Calu3 (cell line): ENCODE results near the gene CDH4. TPM values are rescaled to one million over a fixed set of nuclear protein-coding genes. Genes with fewer than 3 reads are reported as not detected.

ENCODE experiments used
- BruUV-seq: library from RNA; stranded (reverse); fragments of 400-500 nt; replicated peaks from 2 replicates; lab custom pipeline; 2021; lab: Mats Ljungman, UMichigan
- CTCF ChIA-PET: fragments of 300-600 bp; sonication (Branson Sonifier 250); formaldehyde crosslinking; loops from one replicate; lab custom pipeline; 2022; ENCODE audit warnings: antibody characterized with exemption; lab: Charles Lee
- DNase-seq: peaks from one replicate; pipeline ENCODE4 v3.0.0; 2022
- H3K27ac Mint-ChIP-seq: one replicate; pipeline ENCODE4 v1.8.0; 2022; ENCODE audit warnings: mixed read lengths; ENCODE audit not compliant: unreplicated experiment
- H3K27me3 Mint-ChIP-seq: one replicate; pipeline ENCODE4 v1.8.0; 2022; ENCODE audit warnings: mixed read lengths; ENCODE audit not compliant: unreplicated experiment
- H3K36me3 Mint-ChIP-seq: one replicate; pipeline ENCODE4 v1.8.0; 2022; ENCODE audit warnings: mild to moderate bottlenecking, moderate library complexity, mixed read lengths; ENCODE audit not compliant: insufficient read depth, unreplicated experiment
- H3K4me1 Mint-ChIP-seq: one replicate; pipeline ENCODE4 v1.8.0; 2022; ENCODE audit warnings: mild to moderate bottlenecking, low read depth, mixed read lengths; ENCODE audit not compliant: unreplicated experiment
- H3K4me3 Mint-ChIP-seq: one replicate; pipeline ENCODE4 v1.8.0; 2022; ENCODE audit warnings: mild to moderate bottlenecking, low read depth, moderate library complexity, mixed read lengths; ENCODE audit not compliant: unreplicated experiment
- H3K9me3 Mint-ChIP-seq: one replicate; pipeline ENCODE4 v1.8.0; 2022; ENCODE audit warnings: low read depth, mixed read lengths; ENCODE audit not compliant: unreplicated experiment
- intact Hi-C: fragments of 100-400 bp; cut with micrococcal nuclease; formaldehyde crosslinking; loops from one replicate; pipeline ENCODE4 v1.10.0; 2022; ENCODE audit not compliant: unreplicated experiment
- total RNA-seq: library from RNA; stranded (reverse); gene quantifications from 2 replicates; pipeline ENCODE4 v1.2.3, GENCODE V29; 2022
- TF ChIP-seq, protein P1 (sequence below): fragments of 200-600 bp; IDR thresholded peaks from one replicate; pipeline ENCODE4 v1.8.0; 2022; ENCODE audit warnings: antibody characterized with exemption; ENCODE audit not compliant: unreplicated experiment

The CDH4 gene
- total RNA-seq, 1 experiment from 2014 or later: not detected

DNA sequence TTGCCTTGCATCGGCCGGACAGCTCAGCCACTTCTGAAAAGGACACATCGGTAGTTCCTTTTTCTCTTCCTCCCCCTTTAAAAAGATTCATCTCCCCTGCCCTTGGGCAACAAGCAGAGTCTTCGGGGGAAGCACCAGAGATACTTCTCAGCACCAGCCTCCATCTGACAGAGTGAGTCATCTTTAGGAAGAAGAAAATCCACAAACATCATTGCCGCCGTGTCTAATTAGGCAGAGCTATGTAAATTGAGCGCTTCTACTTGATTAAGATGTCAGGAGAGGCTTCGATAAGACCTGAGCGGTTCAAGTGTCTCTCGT, 627.2 kb downstream of the CDH4 start:
- CTCF ChIA-PET: no interaction called here
- DNase-seq: no peak
- no peaks in the 10 kb centered on the region for H3K36me3 Mint-ChIP-seq
- H3K27ac Mint-ChIP-seq: no peak overlapping the region
- peaks cover 100% of the 10 kb centered on the region for H3K27me3 Mint-ChIP-seq
- no peaks in the 10 kb centered on the region for H3K9me3 Mint-ChIP-seq
- H3K4me3 Mint-ChIP-seq: no peak overlapping the region
- intact Hi-C loops: no loop called here
- BruUV-seq: no TSS peak
- H3K4me1 Mint-ChIP-seq: no peaks in the 10 kb centered on the region
- TF ChIP-seq, protein P1, sequence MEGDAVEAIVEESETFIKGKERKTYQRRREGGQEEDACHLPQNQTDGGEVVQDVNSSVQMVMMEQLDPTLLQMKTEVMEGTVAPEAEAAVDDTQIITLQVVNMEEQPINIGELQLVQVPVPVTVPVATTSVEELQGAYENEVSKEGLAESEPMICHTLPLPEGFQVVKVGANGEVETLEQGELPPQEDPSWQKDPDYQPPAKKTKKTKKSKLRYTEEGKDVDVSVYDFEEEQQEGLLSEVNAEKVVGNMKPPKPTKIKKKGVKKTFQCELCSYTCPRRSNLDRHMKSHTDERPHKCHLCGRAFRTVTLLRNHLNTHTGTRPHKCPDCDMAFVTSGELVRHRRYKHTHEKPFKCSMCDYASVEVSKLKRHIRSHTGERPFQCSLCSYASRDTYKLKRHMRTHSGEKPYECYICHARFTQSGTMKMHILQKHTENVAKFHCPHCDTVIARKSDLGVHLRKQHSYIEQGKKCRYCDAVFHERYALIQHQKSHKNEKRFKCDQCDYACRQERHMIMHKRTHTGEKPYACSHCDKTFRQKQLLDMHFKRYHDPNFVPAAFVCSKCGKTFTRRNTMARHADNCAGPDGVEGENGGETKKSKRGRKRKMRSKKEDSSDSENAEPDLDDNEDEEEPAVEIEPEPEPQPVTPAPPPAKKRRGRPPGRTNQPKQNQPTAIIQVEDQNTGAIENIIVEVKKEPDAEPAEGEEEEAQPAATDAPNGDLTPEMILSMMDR: no peak

DNA sequence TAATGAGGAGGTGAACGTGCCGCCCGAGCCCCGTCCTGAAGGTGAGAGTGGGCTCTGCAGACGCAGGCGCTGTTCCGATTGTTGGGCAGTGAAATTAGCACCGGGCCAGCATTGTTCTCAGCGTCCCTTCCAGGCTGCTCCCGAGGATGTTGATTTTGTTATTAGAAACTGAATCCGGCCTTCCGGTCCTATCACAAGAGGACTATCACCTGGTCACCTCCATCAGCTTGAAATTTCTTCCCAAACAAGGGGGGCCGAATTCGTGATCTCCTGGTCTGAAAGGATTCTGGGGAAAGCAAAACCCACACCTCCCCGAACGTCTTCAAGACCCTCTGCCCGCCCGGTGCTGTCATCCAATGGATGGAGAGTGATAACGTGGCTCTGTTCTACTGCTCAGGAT, 627.6 kb downstream of the CDH4 start:
- H3K4me1 Mint-ChIP-seq: no peaks in the 10 kb centered on the region
- CTCF ChIA-PET: no interaction called here
- no peak for DNase-seq
- no TSS peak for BruUV-seq
- H3K9me3 Mint-ChIP-seq: no peaks in the 10 kb centered on the region
- intact Hi-C loops: no loop called here
- H3K27ac Mint-ChIP-seq: no peak overlapping the region
- peaks cover 100% of the 10 kb centered on the region for H3K27me3 Mint-ChIP-seq
- TF ChIP-seq, protein P1: no peak
- H3K4me3 Mint-ChIP-seq: no peak overlapping the region
- H3K36me3 Mint-ChIP-seq: no peaks in the 10 kb centered on the region

DNA sequence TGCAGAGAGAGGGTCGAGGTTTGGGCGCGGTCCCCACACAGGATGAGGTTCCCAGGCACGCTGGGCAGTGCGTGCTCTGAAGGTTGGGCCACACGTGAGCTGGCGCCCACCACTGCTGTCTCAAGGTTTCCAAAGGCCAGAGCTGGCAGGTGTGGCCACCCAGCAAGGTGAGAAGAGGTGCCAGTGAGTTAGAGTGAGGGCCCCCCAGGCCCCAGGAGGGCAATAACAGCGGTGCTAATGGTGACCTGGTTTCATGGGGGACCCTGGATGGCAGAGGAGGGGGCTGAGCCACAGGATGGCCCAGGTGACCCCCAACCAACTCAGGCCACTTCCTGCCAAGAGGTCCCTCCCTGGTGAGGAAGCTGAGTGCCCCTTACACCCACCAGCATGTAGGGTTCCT, 628.6 kb downstream of the CDH4 start:
- H3K36me3 Mint-ChIP-seq: no peaks in the 10 kb centered on the region
- peaks cover 100% of the 10 kb centered on the region for H3K27me3 Mint-ChIP-seq
- H3K4me1 Mint-ChIP-seq: no peaks in the 10 kb centered on the region
- BruUV-seq: no TSS peak
- intact Hi-C loops: no loop called here
- DNase-seq: no peak
- H3K9me3 Mint-ChIP-seq: no peaks in the 10 kb centered on the region
- H3K27ac Mint-ChIP-seq: no peak overlapping the region
- H3K4me3 Mint-ChIP-seq: no peak overlapping the region
- CTCF ChIA-PET: no interaction called here
- TF ChIP-seq, protein P1: no peak

DNA sequence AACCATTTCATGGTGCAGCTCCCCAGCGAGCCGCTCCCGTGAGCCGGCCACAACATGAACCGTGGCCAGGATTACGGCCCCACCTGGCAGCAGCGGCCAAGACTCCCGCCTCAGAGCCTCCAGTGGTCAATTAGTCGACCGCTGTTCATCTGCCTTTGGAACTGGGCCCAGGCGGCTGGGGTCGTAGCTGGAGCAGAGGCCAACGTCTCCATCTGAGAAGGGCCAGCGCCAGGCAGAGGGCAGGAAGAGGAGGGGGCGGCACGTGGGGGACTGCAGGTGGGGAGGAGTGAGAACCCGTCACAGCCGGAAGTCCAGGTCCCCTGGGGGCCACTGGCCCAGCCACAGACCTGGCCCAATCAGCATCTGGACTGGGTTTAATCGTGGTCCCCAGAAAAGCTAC, 629.4 kb downstream of the CDH4 start:
- DNase-seq: no peak
- Mint-ChIP-seq H3K27me3 (peaks cover 94% of the 10 kb centered on the region), H3K36me3 (no peaks in the 10 kb centered on the region), H3K4me1 (no peaks in the 10 kb centered on the region), H3K27ac (no peak overlapping the region), H3K9me3 (no peaks in the 10 kb centered on the region), H3K4me3 (no peak overlapping the region)
- intact Hi-C loops: no loop called here
- no TSS peak for BruUV-seq
- TF ChIP-seq, protein P1: no peak
- CTCF ChIA-PET: interaction anchor here (0.6 kb wide), 1 partner anchor 14 kb away, joined by 3 read pairs; no protein-coding TSS in a partner anchor
